Renal cortex interstitium (tissue), 11 donors: Measurements from ENCODE around the gene LHFPL4. TPM values are rescaled to one million over a fixed set of nuclear protein-coding genes. Genes with fewer than 3 reads are reported as not detected.

Experiments used
- DNase-seq, 11 donors: peaks; one replicate each; pipeline ENCODE4 v3.0.0-alpha.2; 2013; ENCODE audit warnings: low read depth in 9 of 11, low spot score in 4 of 11; ENCODE audit errors: extremely low read depth in 1 of 11
- polyA plus RNA-seq, 3 donors: library from polyadenylated mRNA; unstranded; fragments of 120-200 nt; gene quantifications; one replicate each; pipeline ENCODE4 v1.2.1, GENCODE V29; 2013; ENCODE audit not compliant: insufficient read length in 3 of 3

The LHFPL4 gene
- polyA plus RNA-seq, 3 donors: 0.03 to 0.07 TPM; not detected in 1

DNA sequence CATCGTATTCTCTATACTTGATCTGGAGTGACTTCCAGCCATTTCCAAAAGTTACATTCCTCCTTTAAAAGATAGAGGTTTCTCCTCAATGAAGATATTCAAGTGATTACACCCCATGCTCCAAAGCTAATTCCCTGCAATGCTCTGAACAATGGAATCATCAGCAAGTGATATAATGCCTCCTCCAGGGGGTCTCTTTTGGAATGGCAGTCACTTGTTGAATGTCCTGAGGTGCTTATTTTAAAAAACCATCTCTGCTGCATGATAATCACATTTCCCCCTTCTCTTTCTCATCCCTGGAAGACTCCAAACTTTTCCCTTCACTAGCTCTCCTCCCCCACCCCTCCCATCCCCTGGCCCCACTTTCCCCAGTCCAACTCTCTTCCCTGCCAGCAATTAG, 2.6 kb downstream of the LHFPL4 start:
- DNase-seq: no peak

DNA sequence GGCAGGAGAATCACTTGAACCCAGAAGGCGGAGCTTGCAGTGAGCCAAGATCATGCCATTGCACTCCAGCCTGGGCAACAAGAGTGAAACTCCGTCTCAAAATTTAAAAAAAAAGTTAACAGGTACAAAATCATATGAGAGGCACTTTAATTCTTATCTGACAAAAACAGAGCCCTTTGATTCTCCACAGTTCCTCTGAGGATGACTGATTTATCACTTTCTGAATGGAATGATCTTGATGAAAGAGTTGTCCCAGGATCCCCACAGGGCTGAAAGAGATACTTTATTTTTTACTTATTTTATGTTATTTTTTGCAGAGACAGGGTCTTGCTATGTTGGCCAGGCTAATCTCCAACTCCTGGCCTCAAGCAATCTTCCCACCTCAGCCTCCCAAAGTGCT, 4.0 kb downstream of the LHFPL4 start:
- no peak for DNase-seq

DNA sequence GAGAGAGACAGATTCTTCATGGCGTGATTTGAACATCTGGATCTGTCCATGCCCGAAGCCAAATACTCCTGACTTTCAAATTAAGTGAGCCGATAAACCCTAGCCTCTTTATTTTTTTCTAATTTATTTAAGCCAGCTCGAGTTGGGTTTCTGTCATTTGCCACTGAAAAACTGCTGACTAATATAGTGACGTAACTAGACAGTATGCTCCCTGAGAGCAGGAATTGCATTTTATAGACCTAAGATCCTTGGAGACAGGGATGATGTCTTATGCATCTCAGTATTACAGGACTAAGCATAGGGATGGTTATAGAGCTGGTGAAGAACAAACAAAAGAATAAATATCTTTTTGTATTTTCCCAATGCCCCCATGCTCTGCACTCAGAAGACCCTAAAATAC, 4.6 kb downstream of the LHFPL4 start:
- no peak for DNase-seq

DNA sequence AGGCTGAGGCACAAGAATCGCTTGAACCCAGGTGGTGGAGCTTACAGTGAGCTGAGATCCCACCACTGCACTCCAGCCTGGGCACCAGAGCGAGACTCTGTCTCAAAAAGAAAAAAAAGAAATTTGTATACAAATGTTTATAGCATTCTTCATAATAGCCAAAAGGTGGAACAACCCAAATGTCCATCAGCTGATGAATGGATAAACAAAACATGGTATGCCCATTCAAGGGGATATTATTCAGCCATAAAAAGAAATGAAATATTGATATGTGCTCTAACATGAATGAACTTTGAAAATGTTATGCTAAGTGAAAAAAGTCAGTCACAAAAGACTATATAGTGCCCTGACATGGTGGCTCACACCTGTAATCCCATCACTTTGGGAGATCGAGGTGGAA, 11.4 kb downstream of the LHFPL4 start:
- no peak for DNase-seq

DNA sequence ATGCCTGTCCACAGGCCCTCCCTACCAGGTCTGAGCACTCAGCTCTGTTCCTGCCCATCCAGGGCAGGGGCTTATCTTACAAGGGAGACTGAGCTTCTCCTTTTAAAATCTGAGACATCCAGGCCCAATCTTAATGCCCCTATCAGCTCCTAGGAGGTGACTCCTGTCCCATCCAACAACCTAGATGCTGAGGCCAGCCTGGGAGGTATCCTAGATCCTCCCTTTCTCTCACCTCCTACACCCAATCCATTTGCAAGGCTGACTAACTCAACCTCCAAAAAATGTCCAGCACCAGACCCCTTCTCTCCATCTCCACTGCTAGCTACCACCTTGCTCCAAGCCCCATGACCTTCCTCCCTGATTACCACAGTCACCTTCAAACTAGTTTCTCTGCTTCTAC, 17.4 kb downstream of the LHFPL4 start:
- no peak for DNase-seq

DNA sequence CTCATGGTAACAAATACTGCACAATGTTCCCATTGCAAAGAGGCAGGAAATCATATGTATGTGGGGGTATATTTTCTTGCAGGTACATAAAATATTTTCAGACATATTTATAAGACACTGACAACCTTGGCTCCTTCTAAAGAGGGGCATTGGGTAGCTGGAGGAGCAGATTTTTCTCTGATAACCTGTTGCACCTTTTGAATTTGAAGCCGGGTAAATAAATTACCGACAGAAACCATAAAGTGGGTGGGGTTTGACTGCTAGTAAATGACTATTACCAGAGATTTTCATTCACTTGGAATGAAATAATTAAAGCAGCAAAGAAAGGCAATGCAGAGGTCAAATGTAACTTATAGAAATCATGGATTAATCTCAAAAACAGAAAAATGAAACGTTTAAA, 19.2 kb downstream of the LHFPL4 start:
- DNase-seq: no peak

DNA sequence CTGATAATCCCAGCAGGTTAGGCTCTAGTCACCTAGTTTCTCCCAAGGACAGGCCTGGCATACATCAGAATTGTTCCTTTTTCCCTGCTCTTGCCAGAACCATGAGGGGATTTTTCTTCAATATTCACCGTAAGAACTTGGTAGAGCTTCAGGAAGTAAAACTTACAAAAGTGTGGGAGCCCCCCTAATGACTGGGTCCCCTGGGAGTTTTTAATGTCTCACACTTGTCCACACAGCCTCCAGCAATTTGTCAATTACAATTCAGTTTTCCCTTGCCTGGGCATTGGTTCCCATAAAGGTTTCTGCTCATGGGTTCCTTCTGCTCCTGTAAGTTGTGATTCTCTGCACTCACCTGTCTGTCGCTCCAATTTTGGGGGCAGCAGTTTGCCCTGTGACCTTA, 28.5 kb downstream of the LHFPL4 start:
- no peak for DNase-seq

DNA sequence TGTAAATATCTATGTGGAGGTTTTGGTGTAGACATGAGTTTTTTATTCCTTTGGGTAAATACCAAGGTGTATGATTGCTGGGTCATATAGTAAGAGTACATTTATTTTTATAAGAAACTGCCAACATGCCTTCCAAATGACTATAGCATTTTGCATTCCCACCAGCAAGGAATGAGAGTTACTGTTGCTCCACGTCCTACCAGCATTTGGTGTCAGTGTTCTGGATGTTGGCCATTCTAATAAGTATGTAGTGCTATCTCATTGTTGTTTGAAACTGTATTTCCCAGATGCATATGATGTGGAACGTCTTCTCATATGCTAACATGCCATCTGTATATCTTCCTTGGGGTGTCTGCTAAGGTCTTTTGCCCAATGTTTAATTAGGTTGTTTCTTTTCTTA, 38.7 kb downstream of the LHFPL4 start:
- DNase-seq: no peak

DNA sequence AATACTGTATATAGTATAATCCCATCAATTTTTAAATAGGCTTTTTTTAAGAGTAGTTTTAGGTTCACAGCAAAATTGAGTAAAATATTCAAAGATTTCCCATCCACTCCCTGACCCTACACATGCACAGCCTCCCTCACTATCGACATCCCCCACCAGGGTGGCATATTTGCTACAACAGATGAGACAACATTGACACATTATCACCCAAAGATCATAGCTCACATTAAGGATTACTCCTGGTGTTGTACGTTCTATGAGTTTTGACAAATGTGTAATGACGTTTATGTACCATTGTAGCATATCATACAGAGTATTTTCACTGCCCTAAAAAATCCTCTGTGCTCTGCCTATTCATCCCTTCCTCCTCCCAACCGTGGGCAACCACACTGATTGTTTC, 39.3 kb downstream of the LHFPL4 start:
- DNase-seq: no peak

DNA sequence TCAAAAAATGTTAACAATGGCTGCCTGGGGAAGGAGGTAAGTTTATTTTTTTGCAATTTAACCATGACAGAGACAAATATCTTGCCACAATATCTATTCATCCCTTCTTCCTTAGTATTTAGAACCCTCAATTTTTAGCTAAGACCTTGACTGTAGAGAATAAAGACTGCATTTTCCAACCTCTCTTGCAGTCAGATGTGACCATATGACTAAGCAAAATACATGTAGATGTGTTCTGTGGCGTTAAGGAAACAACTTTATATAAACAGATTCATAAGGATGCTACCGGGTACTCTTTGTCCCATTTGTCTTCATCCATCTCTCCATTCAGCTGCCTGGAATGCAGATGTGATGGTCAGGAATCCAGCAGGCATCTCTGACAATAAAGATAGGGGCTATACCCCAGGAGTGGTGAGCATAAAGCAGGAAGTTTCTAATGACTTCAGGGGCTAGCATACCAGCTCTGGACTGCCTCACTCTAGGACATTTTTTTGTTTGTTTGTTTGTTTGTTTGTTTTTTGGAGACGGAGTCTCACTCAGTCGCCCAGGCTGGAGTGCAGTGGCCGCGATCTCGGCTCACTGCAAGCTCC, 41.1 kb downstream of the LHFPL4 start:
- DNase-seq: no peak

DNA sequence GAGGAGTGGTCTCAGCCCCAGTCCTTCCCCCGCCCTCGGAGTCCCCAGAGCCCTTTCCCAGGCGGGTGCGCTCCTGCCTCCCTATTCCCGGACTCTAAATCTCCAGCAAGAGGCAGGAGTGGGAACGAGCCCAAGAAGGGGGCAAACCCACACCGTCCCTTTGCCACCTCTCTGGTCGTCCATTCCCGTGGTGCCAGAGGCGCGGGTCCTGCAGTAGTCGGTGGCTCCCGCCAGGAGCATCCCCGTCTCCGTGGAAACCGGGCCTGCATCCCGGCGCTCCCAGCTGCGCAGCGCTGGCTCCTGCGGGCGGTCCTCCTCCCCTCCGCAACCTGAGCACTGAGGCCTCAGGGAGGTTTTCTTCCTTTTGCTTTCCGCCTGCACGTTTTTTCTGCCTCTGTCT, 44.8 kb downstream of the LHFPL4 start:
- no peak for DNase-seq

DNA sequence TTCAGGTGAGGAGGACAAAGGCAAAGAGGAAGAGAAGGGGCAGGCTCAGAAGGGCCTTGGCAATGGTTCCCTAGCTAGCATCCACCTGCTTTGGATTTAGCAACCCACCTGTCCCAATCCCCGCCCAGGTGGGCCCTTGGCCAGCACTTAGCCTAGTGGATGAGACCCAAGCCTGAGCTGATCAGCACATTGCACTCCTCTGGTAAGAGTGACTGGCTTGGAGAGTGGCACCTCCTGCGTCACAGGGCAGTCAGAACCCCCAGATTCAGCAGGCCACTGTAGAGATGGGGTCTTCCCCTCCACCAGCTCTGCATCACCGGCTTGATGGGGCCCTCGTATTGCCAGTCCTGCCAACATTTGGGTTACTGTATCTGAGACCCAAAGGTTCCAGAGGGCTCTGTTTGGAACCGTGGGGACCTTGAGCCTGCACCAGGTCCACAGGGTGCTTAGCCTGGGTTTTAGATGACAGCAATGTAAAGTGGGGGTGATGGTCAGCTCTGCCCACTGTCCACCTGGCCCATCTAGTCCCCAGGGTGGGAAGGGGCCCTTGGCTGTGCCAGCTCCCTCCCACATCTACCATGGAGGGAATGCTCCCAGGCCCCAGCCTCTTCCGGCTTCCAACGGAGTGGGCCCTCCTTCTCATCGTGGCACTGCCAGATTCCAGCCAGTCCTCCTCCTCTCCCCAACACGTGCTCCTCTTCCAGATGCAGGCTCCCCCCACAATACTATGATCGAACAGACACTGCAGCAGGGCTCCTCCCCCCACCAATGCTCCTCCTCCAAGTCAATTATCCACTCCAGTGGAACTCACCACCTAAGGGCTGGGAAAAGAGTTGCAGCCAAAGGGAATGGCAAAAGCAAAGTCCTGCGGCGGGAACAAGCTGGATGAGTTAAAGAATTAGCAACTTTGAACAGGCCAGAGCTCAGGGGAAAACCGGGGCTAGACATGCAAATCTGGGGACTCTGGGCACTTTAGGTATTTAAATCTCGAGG, 45.7 kb downstream of the LHFPL4 start:
- DNase-seq: no peak

DNA sequence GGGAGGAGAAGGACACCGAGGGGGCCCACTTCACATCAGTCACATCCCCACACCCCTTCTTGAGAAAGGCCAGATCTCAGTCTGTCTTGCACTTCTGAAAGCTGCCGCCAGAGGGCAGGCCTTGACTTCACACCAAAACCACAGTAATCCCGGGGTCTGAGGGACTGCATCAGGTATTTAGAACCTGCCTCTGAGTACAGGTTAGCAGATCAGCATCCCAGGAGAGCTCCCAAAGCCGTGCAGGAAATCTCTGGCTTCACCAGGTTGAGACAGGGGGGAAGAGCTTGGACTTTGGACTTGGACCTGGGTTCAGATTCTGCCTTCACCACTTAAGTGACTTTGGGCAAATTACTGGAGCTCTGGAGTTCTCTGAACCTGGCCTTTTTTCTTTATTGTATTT, 50.3 kb downstream of the LHFPL4 start:
- DNase-seq: peak; percentile 42 to 65 (median 57)

DNA sequence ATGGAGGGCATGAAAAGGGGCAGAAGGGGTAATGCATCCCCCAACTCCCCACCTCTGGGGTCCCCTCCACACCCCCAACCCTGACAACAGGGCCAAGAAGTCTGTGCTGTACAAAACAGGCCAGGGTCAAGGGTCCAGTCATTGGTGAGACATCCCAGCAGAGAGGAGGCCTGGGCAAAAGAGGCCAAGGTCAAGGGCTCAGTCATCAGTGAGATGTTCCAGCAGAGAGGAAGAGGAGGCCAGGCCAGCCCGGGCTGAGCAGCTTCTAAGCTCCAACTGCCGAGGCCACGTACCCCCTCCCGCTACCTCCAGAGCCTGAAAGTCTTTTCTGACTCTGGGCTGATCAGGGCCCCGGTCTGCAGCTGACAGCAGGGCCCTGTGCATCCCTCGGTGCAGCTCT, 52.4 kb downstream of the LHFPL4 start:
- DNase-seq: no peak

DNA sequence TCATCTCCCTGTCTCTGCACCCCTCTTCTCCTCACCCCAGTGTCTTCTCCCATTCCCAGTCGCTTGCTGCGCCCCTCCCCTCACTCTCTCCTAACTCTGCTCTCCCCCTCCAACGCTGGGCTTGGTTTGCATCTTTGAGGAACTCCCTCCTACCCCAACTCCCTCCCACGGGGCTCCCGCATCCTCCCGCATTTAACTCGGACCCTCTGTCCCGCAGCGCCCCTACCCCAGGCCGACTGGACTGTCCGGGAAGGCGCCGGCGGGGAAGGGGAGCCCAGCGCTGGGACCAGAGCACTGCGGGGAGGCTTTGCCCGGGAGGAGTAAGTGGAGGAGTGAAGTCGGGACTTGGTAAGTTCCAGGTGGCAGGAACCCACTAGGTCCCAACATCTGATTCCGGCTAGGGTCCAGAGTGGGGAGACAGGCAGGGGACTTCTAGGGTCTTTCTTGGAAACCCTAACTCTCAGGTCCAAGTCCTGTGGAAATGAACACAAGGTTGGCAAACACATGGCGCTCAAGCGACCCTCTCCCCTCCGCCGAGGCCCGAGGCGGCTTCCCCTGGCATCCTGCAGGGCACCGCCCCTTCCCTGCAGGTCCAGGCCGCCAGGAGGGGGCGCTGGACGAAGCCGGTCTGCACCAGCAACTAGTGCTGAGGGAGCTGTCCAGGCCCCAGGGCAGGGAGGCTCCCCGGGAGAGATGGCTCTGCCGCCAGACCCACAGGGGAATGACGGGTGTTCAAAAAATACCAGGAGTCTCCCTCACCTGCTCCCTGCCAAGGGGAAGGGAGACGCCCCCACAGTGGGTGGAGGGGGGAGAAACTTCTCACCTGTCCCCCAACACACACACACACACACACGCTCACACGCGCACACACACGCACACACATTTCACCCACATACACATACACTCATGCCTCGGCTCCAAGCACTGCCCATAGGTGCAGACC, 53.2 kb downstream of the LHFPL4 start:
- DNase-seq: peak in 9 of 11 donors; percentile 13 to 54 (median 32)

DNA sequence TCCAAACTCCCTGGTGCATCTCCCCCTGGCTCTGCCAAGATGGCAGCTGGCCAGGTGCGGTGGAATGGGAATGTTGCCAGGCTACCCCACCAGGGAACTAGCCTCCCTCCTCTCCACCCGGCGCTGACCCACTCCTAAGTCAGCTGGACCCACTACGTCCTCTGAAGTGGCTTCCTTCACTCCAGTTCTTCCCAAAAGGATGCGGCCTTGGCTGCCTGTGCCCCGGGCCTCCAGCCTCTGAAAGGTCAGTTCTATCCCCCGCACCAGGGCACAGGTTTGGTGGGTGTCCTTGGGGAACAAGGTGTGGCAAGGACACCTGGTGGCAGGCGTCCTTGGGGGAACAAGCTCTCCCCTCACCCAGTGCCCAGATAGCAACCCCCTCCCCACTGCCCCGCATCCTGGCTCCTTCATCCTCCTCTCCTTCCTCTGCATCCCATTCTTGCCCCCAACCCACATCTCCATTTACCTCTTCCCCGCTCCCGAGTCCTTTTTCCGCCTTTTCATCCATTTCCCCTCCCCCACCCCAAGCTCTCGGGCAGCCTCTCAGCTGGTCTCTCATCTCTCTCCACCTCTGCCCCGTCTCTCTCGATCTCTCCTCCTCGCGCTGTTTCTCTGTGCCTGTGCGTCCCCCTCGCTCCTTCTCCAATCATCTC, 54.0 kb downstream of the LHFPL4 start:
- DNase-seq: no peak

DNA sequence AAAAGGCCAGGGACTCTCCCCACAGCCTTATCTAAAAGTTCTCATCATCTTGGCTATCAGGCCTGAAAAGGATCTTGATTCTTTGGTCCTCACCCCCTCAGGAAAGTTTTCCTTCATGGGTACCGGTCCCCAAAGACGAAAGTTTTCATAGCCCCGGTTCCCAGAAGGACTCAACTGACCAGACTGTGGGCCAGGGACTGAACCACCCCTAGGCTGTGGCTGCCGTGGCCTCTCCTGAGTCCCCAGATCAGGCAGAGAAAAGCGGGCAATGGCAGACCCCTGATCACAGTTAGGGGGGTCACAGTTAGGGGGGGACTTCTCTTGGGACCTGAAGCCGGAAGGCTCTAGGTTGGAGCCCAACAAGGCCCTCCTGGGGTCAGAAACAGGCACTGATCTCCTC, 54.8 kb downstream of the LHFPL4 start:
- DNase-seq: no peak

DNA sequence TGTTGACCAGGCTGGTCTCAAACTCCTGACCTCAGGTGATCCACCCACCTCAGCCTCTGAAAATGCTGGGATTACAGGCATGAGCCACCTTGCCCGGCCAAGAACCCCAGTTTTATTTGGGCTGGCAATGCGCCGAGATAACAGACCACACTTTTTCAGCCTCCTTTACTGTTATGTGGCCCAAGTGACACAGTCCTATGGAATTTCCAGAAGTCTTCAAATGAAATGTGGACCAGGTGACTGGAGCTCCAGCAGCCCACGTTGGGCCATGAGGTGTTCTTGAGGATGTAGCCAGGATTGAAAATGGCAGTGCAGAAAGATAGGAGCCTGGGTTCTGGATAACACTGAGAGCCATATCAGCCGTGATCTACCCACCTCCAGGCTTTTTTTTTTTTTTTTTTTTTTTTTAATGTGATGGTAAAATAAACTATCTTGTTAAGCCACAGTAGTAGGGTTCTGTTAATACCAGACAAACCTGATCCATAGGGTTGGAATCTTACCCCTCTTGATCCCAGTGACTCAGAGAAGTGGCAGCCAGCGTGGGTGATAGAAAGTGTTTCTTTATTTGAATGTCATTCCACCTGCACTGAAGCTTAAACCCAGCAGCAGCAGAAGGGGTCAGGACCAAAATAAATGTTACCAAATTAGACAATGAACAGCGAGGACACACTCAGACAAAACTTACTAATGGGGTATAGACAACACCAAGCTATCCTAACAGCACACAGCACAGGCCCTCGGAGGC, 55.6 kb downstream of the LHFPL4 start:
- no peak for DNase-seq
